ENCODE results near the gene LRMDA.

GRCh38 chr10:75513292-75513885 lies 82.0 kb downstream of the LRMDA start:
- TF ChIP-seq POLR2A (IDR thresholded peaks at IDR 0.05) = no peak
- TF ChIP-seq CTCF (IDR thresholded peaks at IDR 0.05) = no peak
